ENCODE results near the gene POLK.

DNA sequence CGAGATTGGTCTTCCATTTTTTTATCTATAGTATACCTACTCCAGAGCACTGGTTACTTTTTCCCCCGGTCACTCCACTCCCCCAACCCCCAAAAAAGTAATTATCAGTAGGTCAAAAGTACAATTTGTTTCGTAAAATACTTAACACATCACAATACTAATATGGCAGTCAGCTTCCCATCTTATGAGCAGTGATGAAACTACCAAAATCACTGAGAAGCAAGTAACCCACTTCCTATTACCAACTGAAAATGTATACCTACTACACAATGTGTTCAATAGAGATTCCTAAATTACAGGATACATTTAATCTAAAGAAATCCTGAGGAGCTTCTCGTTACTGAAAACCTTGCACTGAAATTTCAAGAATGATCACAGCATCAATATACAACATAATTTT, 2.1 kb upstream of the POLK start:
- TF ChIP-seq CTCF (conservative IDR thresholded peaks at IDR 0.05; ENCODE audit: low read length) (no peak), EZH2phosphoT487 (IDR thresholded peaks at IDR 0.05; ENCODE audit: borderline replicate concordance) (no peak)
